WTC11 (cell line): ENCODE measurements around the gene RBFOX2.

Source experiments
- CTCF ChIP-seq: fragments of 200-600 bp; IDR thresholded peaks from 2 replicates; pipeline ENCODE4 v1.8.0; 2022; ENCODE audit warnings: antibody characterized with exemption
- OVOL2 ChIP-seq: fragments of 250-450 bp; sonication (Bioruptor Pico); IDR thresholded peaks from 2 replicates; pipeline ENCODE4 v1.9.0; 2021; ENCODE audit warnings: mild to moderate bottlenecking, borderline replicate concordance
- RELA ChIP-seq: sonication (generic); formaldehyde crosslinking; IDR thresholded peaks from 2 replicates; pipeline ENCODE4 v1.8.1; 2022; ENCODE audit warnings: missing genetic modification reagents, mild to moderate bottlenecking, borderline replicate concordance
- TF ChIP-seq, protein P1 (sequence below): sonication (generic); formaldehyde crosslinking; IDR thresholded peaks from 2 replicates; pipeline ENCODE4 v1.8.0; 2022; ENCODE audit warnings: mild to moderate bottlenecking, missing genetic modification reagents

DNA sequence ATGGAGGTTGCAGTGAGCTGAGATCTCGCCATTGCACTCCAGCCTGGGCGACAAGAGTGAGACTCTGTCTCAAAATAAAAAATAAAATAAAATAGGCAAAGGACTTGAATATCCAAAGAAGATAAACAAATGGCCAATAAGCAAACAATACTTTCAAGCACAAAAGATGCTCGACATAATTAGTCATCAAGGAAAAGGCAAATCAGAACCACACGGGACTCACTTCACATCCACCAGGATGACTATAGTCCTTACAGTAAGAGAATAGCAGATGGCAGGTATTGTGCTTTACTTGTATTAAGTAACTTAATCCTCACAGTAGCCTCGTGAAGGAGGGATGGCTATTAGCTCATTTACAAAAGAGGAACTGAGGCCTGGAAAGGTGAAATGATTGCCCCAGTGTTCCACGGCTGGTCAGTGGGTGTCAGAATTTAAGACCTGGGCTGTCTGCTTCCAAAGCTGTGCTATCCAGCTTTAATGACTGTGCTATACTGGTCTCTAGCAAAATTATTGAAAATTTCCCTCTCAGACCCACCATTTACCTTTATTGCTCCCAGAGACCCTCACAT, 40.2 kb upstream of the RBFOX2 start:
- TF ChIP-seq CTCF (no peak), RELA (CRISPR knock-in tag) (no peak), OVOL2 (no peak)
- TF ChIP-seq, protein P1, sequence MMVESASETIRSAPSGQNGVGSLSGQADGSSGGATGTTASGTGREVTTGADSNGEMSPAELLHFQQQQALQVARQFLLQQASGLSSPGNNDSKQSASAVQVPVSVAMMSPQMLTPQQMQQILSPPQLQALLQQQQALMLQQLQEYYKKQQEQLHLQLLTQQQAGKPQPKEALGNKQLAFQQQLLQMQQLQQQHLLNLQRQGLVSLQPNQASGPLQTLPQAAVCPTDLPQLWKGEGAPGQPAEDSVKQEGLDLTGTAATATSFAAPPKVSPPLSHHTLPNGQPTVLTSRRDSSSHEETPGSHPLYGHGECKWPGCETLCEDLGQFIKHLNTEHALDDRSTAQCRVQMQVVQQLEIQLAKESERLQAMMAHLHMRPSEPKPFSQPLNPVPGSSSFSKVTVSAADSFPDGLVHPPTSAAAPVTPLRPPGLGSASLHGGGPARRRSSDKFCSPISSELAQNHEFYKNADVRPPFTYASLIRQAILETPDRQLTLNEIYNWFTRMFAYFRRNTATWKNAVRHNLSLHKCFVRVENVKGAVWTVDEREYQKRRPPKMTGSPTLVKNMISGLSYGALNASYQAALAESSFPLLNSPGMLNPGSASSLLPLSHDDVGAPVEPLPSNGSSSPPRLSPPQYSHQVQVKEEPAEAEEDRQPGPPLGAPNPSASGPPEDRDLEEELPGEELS = no peak
